ENCODE measurements around the gene AHSA1. TPM values are rescaled to one million over a fixed set of nuclear protein-coding genes. Genes with fewer than 3 reads are reported as not detected.

Gene AHSA1
- total RNA-seq, 2 experiments from 2014 or later = 28.7 to 33.7 TPM

- CTCF ChIA-PET = no interaction called here
- H3K9me3 ChIP-seq (ENCODE audit: control insufficient read depth in 1 of 2, insufficient read depth in 1 of 2, low read length in 2 of 2) = peaks cover 5 to 10% of the 10 kb centered on the region in 2 experiments
- TF ChIP-seq CTCF (IDR thresholded peaks at IDR 0.05) = no peak
- no peak overlapping the region for H3K27ac ChIP-seq (ENCODE audit: low read depth in 1 of 2, low read length in 2 of 2)
- H3K4me1 Mint-ChIP-seq (ENCODE audit: low read depth) = no peaks in the 10 kb centered on the region
- H3K27me3 Mint-ChIP-seq = peaks cover 26% of the 10 kb centered on the region
- peaks cover 7% of the 10 kb centered on the region for H3K4me1 ChIP-seq (ENCODE audit: insufficient read depth, low read length)
- intact Hi-C loops (cut with DNase I, micrococcal nuclease) = no loop called here
- H3K36me3 Mint-ChIP-seq (ENCODE audit: low read depth) = peaks cover 12% of the 10 kb centered on the region
- ATAC-seq (ENCODE audit: poor library complexity) (no peak), DNase-seq (no peak)
- POLR2A ChIA-PET = no interaction called here
- H3K27me3 ChIP-seq (ENCODE audit: control insufficient read depth in 1 of 2, insufficient read depth in 2 of 2, low read length in 2 of 2) = peaks cover 10 to 12% of the 10 kb centered on the region in 2 experiments
- no peak overlapping the region for H3K4me3 Mint-ChIP-seq
- H3K27ac Mint-ChIP-seq = no peak overlapping the region
- H3K9me3 Mint-ChIP-seq = peaks cover 5% of the 10 kb centered on the region
- no peak overlapping the region for H3K4me3 ChIP-seq (ENCODE audit: low read length)
- H3K36me3 ChIP-seq (ENCODE audit: insufficient read depth, low read length) = peaks cover 4% of the 10 kb centered on the region
These were observed 45.2 kb downstream of the AHSA1 start for GRCh38 chr14:77503138-77503537.

DNA sequence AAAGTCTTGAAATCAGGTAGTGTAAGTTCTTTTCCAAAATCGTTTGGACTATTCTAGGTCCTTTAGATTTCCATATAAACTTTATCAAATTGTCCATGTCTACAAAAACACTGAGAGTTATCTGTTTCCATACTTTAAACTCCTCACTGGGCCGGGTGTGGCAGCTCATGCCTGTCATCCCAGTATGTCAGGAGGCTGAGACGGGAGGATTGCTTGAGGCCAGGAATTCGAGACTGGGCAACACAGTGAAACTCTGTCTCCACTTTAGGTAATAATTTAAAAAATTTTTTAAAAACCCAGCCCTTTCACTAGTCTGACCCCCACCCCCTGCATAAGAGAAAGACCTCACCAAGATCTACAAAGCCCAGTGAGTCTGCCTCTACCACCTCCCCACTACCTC is 47.1 kb downstream of the AHSA1 start:
- Histone ChIP-seq H3K27ac (ENCODE audit: low read depth in 1 of 2, low read length in 2 of 2) (no peak overlapping the region), H3K9me3 (ENCODE audit: control insufficient read depth in 1 of 2, insufficient read depth in 1 of 2, low read length in 2 of 2) (peaks cover 5 to 10% of the 10 kb centered on the region in 2 experiments), H3K36me3 (ENCODE audit: insufficient read depth, low read length) (peaks cover 14% of the 10 kb centered on the region), H3K27me3 (ENCODE audit: control insufficient read depth in 1 of 2, insufficient read depth in 2 of 2, low read length in 2 of 2) (peaks cover 0 to 4% of the 10 kb centered on the region in 2 experiments), H3K4me1 (ENCODE audit: insufficient read depth, low read length) (no peaks in the 10 kb centered on the region), H3K4me3 (ENCODE audit: low read length) (no peak overlapping the region)
- ATAC-seq (ENCODE audit: poor library complexity) (no peak), DNase-seq (no peak)
- Mint-ChIP-seq H3K9me3 (peaks cover 5% of the 10 kb centered on the region), H3K4me1 (ENCODE audit: low read depth) (no peaks in the 10 kb centered on the region), H3K36me3 (ENCODE audit: low read depth) (peaks cover 31% of the 10 kb centered on the region), H3K27me3 (peaks cover 15% of the 10 kb centered on the region), H3K4me3 (no peak overlapping the region), H3K27ac (no peak overlapping the region)
- CTCF ChIA-PET = interaction anchor here (1.8 kb wide), 1 partner anchor 45 kb away, joined by 3 read pairs; no protein-coding TSS in a partner anchor
- intact Hi-C loops (cut with DNase I, micrococcal nuclease) = no loop called here
- POLR2A ChIA-PET = no interaction called here
- TF ChIP-seq CTCF (IDR thresholded peaks at IDR 0.05) = no peak

DNA sequence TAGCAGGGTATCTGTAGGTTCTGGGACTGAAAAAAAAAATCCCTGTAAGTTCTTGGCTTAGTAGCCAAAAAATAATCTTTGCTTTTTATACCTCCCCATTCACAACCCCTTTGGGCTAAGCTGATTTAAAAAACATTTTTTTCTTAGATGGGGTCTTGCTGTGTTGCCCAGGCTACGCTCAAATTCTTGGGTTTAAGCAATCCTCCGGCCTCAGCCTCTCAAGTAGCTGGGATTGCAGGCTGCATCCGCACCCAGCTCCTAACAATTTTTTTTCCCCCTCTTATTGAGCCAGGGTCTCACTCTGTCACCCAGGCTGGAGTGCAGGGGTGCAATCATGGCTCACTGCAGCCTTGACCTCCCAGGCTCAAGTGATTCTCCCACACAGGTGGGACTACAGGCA is 49.9 kb downstream of the AHSA1 start:
- no peak overlapping the region for H3K4me3 ChIP-seq (ENCODE audit: low read length)
- peaks cover 5 to 10% of the 10 kb centered on the region in 2 experiments for H3K9me3 ChIP-seq (ENCODE audit: control insufficient read depth in 1 of 2, insufficient read depth in 1 of 2, low read length in 2 of 2)
- ChIA-PET CTCF (no interaction called here), POLR2A (no interaction called here)
- Mint-ChIP-seq H3K27ac (no peak overlapping the region), H3K27me3 (peaks cover 4% of the 10 kb centered on the region), H3K36me3 (ENCODE audit: low read depth) (peaks cover 58% of the 10 kb centered on the region), H3K4me3 (no peak overlapping the region), H3K9me3 (peaks cover 5% of the 10 kb centered on the region), H3K4me1 (ENCODE audit: low read depth) (no peaks in the 10 kb centered on the region)
- peaks cover 36% of the 10 kb centered on the region for H3K36me3 ChIP-seq (ENCODE audit: insufficient read depth, low read length)
- DNase-seq (no peak), ATAC-seq (ENCODE audit: poor library complexity) (no peak)
- H3K27ac ChIP-seq (ENCODE audit: low read depth in 1 of 2, low read length in 2 of 2) = no peak overlapping the region
- no peaks in the 10 kb centered on the region for H3K27me3 ChIP-seq (ENCODE audit: control insufficient read depth in 1 of 2, insufficient read depth in 2 of 2, low read length in 2 of 2)
- TF ChIP-seq CTCF (IDR thresholded peaks at IDR 0.05) = no peak
- H3K4me1 ChIP-seq (ENCODE audit: insufficient read depth, low read length) = no peaks in the 10 kb centered on the region
- intact Hi-C loops (cut with DNase I, micrococcal nuclease) = no loop called here
